NCI-H2081 (cell line): ENCODE results near the gene SMCO4.
"Not testable (repeated sequence)": the region's sequence is repeated elsewhere in the genome, so short reads cannot be mapped to it uniquely, and the experiment has no call there.

ENCODE experiments used
- DNase-seq, 2 experiments: peaks; one replicate each; lab custom pipeline; 2025; lab: John Stamatoyannopoulos, UW

SMCO4 gene

DNA sequence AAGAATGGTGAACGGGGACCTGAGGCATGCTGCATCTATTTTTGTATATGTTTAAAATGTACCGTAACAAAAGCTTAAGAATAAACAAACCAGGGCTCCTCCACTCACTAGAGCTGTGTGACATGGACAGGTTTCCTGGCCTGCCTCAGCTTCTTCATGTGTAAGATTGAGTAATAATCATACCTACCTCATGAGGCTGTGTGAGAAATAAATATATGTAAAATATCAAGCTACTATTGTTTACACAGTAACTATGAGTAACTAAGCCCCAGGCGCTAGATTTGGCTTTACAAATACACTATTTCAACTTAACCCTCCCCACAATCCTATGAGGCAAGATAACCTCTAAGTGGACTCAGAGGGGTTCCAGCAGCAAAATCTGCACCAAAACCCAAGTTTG, 66.4 kb downstream of the SMCO4 start:
- DNase-seq: no peak

DNA sequence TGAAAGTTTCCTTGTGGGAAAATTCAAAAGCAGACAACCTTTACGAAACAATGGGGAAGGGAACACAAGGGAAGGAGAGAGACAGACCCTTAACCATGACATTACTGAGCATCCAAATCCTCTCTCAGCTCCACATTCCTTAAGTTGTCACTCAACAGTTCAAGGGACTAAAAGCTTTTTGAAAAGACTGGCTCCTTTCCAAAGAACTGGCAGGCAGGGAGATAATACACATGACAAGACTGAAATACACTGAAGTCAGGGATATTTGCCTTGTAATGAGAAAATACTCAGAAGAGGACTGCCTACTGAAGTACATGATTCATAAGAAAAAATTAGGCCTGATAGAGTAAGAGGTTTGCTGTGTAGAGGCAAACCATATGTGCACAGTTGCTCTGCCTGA, 69.1 kb downstream of the SMCO4 start:
- DNase-seq: no peak

DNA sequence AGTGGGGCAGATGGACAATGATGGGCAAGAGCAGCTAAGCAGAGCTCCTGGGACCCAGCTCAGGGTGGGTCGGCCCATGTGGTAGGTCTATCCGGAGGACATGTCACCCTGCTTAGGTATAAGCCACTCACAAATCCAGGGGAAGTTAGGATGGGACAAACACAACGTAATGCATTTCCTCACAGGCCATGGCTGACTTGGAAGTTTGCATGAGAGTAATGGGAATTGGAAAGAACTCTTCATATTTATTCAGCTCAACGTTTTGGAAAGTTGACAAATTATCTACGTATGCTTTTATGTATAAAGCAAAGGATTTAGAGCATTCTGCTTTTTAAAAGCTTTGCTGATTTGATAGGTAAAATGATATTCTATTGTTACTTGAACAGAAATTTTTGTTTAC, 74.9 kb downstream of the SMCO4 start:
- DNase-seq: peak; percentile 3 to 64

DNA sequence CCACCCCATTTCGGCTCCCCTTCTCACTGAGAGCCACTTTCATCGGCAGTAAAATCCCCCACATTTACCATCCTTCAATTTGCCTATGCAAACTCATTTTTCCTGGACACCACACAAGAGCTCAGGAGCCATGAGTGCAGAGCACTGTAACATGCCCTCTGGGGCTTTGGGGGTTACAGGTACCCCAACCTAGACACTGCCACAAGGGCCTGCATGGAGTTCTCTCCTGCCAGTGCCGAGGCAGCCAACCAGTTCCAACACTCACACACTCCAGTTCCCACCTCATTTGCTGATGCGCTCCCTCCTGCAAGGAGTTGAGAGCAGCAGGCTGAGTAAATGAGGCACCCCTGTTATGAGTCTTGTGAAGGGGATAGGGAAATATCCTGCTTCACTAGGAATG, 76.1 kb downstream of the SMCO4 start:
- no peak for DNase-seq

DNA sequence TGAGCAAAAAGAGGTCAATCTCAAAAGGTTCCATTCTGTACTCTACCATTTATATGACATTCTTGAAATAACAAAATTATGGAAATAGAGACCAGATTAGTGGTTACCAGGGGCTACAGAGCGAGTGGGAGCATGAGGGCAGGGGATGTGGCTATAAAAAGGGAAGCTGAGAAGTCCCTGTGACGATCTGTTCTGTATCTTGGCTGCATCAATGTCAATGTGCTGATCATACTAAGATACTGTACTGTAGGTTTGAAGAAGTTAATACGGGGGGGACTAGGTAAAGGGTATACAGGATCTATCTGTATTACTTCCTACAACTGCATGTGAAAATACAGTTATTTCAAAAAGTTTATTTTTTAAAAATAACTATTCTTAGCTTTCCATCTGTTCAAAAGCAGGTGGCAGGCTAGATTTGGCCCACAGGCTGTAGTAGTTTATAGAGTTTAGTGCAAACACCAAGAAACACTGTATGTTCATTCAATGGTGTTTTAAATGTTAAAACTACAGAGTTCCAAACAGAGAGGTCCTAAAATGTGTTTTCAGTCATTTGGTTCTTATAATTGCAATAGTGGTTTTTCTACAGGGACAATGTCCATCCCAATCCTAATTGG, 78.2 kb downstream of the SMCO4 start:
- no peak for DNase-seq

DNA sequence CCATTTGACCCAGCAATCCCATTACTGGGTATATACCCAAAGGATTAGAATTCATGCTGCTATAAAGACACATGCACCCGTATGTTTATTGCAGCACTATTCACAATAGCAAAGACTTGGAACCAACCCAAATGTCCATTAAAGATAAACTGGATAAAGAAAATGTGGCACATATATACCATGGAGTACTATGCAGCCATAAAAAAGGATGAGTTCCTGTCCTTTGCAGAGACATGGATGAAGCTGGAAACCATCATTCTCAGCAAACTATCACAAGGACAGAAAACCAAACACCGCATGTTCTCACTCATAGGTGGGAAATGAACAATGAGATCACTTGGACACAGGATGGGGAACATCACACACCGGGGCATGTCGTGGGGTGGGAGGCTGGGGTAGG, 79.5 kb downstream of the SMCO4 start:
- DNase-seq: not testable (repeated sequence)

DNA sequence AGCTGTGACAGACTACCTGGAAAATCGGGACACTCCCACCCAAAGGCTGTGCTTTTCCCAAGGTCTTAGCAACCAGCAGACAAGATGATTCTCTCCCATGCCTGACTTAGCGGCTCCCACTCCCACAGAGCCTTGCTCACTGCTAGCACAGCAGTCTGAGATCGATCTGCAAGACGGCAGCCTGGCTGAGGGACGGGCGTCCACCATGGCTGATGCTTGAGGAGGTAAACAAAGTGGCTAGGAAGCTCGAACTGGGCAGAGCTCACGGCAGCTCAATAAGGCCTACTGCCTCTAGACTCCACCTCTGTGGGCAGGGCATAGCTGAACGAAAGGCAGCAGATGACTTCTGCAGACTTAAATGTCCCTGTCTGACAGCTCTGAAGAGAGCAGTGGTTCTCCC, 84.9 kb downstream of the SMCO4 start:
- DNase-seq: no peak

DNA sequence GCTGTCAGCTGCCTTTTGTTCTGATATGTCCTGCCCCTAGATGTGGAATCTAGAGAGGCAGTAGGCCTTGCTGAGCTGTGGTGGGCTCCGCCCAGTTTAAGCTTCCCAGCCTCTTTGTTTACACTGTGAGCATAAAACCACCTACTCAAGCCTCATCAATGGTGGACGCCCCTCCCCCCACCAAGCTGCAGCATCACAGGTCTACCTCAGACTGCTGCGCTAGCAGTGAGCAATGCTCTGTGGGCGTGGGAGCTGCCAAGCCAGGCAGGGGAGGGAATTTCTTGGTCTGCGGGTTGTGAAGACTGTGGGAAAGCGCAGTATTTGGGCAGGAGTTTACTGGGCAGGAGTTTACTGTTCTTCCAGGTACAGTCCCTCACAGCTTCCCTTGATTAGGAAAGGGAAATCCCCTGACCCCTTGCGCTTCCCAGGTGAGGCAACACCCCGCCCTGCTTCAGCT, 98.5 kb downstream of the SMCO4 start:
- DNase-seq: no peak

DNA sequence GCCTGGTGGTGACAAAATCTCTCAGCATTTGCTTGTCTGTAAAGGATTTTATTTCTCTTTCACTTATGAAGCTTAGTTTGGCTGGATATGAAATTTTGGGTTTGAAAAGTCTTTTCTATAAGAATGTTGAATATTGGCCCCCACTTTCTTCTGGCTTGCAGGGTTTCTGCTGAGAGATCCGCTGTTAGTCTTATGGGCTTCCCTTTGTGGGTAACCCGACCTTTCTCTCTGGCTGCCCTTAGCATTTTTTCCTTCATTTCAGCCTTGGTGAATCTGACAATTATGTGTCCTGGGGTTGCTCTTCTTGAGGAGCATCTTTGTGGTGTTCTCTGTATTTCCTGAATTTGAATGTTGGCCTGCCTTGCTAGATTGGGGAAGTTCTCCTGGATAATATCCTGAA, 100.0 kb downstream of the SMCO4 start:
- DNase-seq: not testable (repeated sequence)

DNA sequence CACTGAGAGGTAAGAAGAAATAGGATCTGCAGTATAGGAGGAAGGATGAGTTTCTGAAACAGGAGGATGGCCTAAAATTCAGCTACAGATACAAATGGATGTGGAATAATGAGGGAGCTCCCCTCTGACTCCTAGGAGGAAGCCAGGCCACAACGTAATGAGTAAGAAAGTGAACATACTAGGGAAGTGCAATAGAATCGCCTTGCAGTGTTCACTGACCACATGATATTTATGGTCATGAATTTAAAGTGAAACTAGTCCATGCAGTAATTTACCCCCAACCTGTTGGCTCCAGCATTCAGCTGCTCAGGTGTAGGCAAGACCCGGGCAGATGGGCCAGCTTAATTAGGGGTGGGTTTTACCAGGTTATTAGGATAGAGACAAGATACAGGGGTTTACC, 110.9 kb downstream of the SMCO4 start:
- no peak for DNase-seq
